Measurements from ENCODE around the gene POLE.

The POLE gene

DNA sequence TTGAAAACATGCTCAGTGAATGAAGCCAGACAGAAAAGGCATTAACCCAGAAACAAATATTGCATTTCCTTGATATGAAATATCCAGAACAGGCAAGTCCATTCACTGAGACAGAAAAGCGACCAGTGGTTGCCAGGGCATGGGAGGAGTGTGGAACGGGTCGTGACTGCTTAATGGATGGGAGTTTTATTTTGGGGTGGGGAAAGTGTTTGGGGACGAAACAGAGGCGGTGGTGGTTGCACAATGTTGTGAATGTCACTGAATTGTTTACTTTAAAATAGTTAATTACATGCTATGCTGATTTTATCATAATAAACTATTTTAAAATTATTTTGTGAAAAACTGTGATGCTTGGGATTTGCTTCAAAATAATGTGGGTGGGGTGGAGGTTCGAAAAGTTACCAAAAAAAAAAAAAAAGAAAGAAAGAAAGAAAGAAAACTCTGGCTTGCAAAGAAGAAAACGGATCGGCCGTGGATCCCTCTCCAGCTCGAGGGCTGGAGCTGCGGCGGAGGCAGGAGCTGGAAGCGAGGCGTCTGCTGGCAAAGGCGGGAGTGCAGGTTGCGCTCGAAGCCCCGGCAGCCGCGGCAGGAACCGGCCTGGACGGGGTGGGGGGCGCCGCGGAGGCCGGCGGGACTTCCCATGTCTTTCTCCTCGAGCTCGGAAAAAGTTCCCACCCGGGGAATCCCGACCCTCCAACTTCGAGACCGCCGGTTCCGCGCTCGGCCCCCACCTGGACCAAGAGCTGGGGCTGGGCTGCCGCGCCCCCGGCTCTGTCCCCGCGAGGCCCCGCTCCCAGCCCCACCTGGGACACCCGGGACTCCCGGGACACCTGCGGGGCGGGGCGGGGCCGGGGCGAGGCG lies 69.1 kb downstream of the POLE start:
- no peak overlapping the region for H3K4me3 ChIP-seq (ENCODE audit: low read length)
- no peak for TF ChIP-seq ZNF274 (IDR thresholded peaks at IDR 0.05; ENCODE audit: low read depth, low read length)

DNA sequence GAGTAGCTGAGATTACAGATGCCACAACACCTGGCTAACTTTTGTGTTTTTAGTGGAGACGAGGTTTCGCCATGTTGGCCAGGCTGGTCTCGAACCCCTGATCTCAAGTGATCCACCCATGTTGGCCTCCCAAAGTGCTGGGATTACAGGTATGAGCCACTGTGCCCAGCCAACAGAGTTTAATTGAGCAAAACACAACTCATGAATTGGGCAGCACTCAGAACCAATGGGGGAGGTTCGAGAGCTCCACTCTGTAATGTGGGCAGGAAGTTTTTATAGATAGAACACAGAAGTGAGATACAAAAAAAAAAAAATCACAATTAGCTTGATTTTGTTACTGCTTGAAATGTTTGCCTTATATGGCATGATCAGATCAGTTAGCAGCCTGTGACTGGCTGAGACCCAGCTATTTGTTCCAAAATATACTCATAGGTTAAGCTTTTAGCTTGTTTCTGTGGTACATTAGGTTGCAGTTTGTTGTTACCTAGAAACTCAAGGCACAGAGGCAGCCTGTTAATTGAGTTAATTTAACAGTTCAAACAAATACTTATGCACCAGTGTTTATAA lies 69.9 kb downstream of the POLE start:
- H3K4me3 ChIP-seq (ENCODE audit: low read length), result no peak overlapping the region
- no peak for TF ChIP-seq ZNF274 (IDR thresholded peaks at IDR 0.05; ENCODE audit: low read depth, low read length)

- no peak overlapping the region for H3K4me3 ChIP-seq (ENCODE audit: low read length)
- TF ChIP-seq ZNF274 (IDR thresholded peaks at IDR 0.05; ENCODE audit: low read depth, low read length), result no peak
These were observed 71.5 kb downstream of the POLE start for GRCh38 chr12:132615579-132616038.

DNA sequence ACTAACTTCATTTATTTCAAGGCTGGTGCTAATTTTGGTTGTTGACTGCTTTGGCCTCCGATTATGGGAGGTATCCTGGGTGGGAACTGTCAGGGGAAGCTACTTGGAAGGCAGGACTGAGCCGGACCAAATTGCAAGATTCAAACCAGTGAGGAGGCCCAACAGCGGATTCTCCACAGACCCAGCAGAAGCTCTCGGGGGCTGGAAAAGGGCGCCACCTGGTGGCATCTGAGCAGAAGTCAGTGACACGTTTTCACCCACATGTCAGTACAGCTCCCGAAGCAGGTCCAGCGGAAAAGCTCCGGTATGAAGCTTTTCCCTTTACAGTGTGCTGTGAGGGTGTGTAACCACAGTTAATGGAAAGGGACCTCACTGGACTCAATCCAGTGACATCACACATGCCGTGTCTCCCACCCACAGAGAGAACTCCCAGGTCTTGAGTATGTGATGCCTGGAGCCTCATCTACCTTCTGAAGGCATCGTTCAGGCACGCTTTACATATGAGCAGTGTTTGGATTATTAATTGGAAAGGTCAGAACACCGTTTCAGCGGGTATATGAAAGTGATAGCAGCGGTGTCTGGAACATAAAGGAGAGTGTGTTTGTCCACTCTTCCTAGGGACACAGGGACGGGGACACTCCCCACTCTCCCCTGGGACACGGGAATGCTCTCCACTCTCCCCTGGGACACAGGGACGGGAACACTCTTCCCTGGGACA lies 72.1 kb downstream of the POLE start:
- no peak overlapping the region for H3K4me3 ChIP-seq (ENCODE audit: low read length)
- no peak for TF ChIP-seq ZNF274 (IDR thresholded peaks at IDR 0.05; ENCODE audit: low read depth, low read length)

GRCh38 chr12:132614029-132614428 lies 73.1 kb downstream of the POLE start:
- H3K4me3 ChIP-seq (ENCODE audit: low read length), result no peak overlapping the region
- TF ChIP-seq ZNF274 (IDR thresholded peaks at IDR 0.05; ENCODE audit: low read depth, low read length), result no peak

GRCh38 chr12:132611620-132612019 lies 75.5 kb downstream of the POLE start:
- no peak overlapping the region for H3K4me3 ChIP-seq (ENCODE audit: low read length)
- TF ChIP-seq ZNF274 (IDR thresholded peaks at IDR 0.05; ENCODE audit: low read depth, low read length), result no peak

GRCh38 chr12:132610866-132611602 lies 76.1 kb downstream of the POLE start:
- no peak for TF ChIP-seq ZNF274 (IDR thresholded peaks at IDR 0.05; ENCODE audit: low read depth, low read length)

DNA sequence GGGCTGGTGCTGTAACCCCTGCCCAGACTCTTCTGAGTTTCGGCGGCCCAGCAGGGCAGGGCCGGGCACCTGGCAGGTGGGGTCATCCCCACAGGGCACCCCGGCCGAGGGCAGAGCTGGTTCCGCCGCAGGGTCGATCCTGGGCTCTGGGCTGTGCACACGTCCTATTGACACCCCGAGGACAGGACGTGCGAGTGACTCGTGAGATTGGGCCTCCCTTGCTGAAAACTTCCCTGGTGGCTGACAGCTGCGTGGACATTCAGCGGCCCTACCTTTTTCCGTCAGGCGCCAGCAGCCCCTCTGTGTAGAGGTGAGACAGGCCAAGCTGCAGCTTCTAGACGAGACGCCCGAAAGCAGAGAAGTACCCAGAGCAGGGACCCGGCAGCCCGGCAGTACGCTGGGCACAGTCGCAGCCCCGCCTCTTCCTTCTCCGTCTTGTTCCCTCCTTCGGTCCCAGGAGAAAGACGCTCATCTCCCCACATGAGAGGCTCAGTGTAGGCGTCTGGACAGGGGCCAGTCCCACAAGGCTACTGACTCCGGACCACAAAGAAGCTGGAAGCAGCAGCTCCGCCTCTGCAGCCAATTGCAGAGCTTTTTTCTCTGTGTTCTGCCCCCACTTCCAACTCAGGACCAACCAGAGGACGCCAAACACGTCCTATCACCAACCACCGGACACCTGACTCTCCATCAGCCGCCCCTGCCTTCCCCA lies 76.9 kb downstream of the POLE start, which contains the start of gene LRCOL1:
Gene LRCOL1, minus strand, starts transcription at position 532 of the 709 bp plus-strand sequence. CDS start 4,331 bp downstream, outside the sequence.
- H3K4me3 ChIP-seq (ENCODE audit: low read length), result no peak within 1 kb of the TSS

More at GRCh38 chr12:132610866-132611602, 76.1 kb downstream of the POLE start:
- H3K4me3 ChIP-seq (ENCODE audit: low read length), result no peak overlapping the region

DNA sequence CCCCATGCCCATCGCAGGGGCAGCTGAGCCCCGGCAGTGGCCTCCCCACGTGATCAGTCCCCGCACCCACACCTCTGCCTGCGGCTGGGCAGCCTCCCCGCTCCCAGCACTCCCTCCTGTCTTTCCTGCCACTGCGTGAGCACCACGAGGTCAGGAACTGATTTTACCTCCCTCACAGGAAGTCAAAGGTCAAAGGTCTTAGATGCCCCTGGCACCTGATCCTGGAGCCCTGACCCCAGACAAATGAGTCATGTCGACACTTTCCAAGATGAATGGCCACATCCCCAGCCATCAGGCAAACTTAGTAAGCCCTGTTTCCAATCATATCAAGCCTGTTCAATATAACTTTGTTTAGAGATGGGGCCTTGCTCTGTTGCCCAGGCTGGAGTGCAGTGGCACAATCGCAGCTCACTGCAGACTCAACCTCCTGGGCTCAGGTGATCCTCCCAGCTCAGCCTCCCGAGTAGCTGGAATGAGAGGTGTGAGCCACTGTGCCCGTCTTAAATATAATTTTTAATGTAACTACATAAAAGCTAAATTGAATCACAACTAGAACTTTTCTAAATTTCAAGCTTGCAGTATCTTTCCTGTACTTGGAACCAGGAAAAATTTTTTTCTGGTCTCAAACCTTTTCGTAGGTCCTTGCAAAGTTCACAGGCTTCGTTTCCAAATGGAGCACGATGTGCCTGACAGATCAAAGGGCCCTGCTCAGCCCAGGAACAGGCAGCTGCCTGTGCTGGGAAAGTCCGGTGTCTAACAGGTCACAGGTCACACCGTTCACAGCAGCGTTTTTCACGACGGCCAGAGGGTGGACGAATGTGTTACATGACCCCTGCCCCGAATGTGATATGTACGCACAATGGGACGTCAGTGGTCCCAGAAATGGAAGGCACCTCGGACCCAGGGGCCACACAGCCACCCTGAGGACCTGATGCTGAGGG lies 78.6 kb downstream of the POLE start:
- no peak overlapping the region for H3K4me3 ChIP-seq (ENCODE audit: low read length)

More for the DNA sequence above, 76.9 kb downstream of the POLE start, which contains the start of gene LRCOL1:
- no peak for TF ChIP-seq ZNF274 (IDR thresholded peaks at IDR 0.05; ENCODE audit: low read depth, low read length)

GRCh38 chr12:132606927-132607326 lies 80.2 kb downstream of the POLE start:
- no peak for TF ChIP-seq ZNF274 (IDR thresholded peaks at IDR 0.05; ENCODE audit: low read depth, low read length)

More for the DNA sequence above, 78.6 kb downstream of the POLE start:
- TF ChIP-seq ZNF274 (IDR thresholded peaks at IDR 0.05; ENCODE audit: low read depth, low read length), result no peak

DNA sequence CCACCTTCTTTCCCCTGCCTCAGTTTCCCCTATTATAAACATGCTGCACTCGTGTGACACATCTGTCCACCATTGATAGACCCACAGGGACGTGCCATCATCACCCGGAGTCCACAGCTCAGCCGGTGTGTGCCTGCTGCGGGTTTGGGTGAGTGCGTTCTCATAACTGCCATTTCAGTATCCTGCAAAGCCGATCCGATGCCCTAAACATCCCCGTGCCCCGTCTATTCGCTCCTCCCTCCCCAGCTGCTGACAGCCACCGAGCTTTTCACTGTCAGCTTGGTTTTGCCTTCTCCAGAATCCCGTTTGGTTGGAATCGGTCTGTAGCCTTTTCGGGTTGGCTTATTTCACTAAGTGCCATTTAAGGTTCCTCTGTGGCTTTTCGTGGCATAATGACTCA lies 80.7 kb downstream of the POLE start:
- H3K4me3 ChIP-seq (ENCODE audit: low read length), result no peak overlapping the region
- TF ChIP-seq ZNF274 (IDR thresholded peaks at IDR 0.05; ENCODE audit: low read depth, low read length), result no peak

More at GRCh38 chr12:132606927-132607326, 80.2 kb downstream of the POLE start:
- no peak overlapping the region for H3K4me3 ChIP-seq (ENCODE audit: low read length)

DNA sequence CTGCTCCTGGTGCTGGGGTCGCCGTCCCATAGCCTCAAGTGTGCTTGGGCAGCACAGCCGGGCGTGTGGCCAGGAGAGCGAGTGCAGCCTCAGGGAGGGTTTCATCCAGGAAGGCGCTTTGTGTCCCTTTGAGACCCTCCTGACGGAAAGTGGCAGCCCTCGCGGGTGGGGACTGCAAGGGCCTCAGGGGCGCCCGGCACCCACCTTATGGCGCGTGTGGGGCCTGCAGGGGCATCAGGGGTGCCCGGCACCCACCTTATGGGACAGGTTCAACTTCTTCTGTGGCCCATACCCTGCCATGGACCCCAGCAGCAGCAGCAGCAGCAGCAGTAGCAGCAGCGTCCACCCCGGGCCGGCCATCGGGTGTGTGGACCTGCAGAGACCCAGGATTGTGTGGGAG lies 81.2 kb downstream of the POLE start:
- TF ChIP-seq ZNF274 (IDR thresholded peaks at IDR 0.05; ENCODE audit: low read depth, low read length), result no peak
- no peak overlapping the region for H3K4me3 ChIP-seq (ENCODE audit: low read length)
